Left colon (tissue), 2 donors: Measurements from ENCODE around the gene SULF2. TPM values are rescaled to one million over a fixed set of nuclear protein-coding genes. Genes with fewer than 3 reads are reported as not detected.

Experiments used
- ATAC-seq: fragments of 200-7000 bp; cut with Tn5 transposase; one replicate; pipeline ENCODE4 v1.9.1; 2020; ENCODE audit warnings: mild to moderate bottlenecking, moderate library complexity
- DNase-seq, 2 donors: peaks; one replicate each; pipeline ENCODE4 v3.0.0-alpha.2; 2020
- intact Hi-C, 2 donors: fragments of 100-400 bp; cut with DNase I in 1 of 2; cut with micrococcal nuclease in 1 of 2; formaldehyde crosslinking; loops; one replicate each; pipeline versions ENCODE4 v1.11.2 to v1.14.0; 2022; cut with DNase I, micrococcal nuclease
- total RNA-seq, 2 donors: library from RNA; stranded (reverse); fragmentation: NEBNext Ultra II Directional; extraction: Animal tissue kit (Norgen Biotek cat#: 25700); gene quantifications; one replicate each; pipeline ENCODE4 v1.2.1, GENCODE V29; 2021
- donor health status: DM: no; HTN: no; CAD: no.
- donor health status: DM: yes; HTN: yes; CAD: no.

The SULF2 gene
- total RNA-seq, 2 donors from 2014 or later, result 124 to 177 TPM

GRCh38 chr20:47773371-47773786 lies 11.9 kb downstream of the SULF2 start:
- intact Hi-C loops, result no loop called here
- ATAC-seq (peak; percentile 78), DNase-seq (peak; percentile 69 to 81)

DNA sequence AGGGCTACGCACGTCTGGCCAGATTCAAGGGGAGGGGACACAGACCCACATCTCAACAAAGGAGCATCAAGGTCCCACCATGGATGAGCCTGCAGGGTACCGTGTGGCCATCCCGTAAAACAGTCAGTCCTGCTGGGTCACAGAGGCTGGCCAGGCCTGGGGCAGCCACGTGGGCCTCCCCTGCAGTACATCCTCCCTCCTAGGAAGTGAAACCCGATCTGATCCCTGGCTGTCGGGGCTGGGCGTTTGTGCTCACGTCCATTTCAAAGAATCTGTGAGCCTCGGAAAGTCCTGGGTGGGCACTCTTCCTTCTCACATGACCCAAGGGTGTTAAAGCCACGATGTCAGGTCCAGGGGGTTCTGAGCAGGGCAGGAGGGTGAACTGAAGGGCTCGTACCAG lies 14.3 kb downstream of the SULF2 start:
- DNase-seq, result no peak
- ATAC-seq, result no peak
- intact Hi-C loops, result no loop called here

- peak; percentile 76 for ATAC-seq
- intact Hi-C loops, result no loop called here
- DNase-seq, result peak; percentile 67 to 79
Measured at GRCh38 chr20:47768016-47768824, 17.1 kb downstream of the SULF2 start.

- intact Hi-C loops, result no loop called here
- DNase-seq (no peak), ATAC-seq (no peak)
Measured at GRCh38 chr20:47765691-47766594, 19.3 kb downstream of the SULF2 start.

DNA sequence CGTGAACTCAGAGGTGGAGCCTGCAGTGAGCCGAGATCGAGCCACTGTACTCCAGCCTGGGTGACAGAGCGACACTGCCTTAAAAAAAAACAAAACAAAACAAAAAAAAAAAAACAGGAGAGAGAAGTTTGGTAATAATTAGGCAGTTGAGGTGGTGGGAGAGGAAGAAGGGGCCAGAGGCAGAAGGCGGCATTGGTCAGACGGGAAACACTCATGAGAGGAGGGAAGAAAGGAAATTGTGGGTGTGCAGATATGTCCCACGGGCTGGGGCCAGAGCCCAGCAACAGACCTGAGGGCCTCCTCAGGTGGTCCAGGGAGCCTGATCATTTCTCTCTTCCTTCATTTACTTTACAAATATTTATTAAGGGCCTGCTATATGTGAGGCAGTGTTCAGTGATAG lies 20.0 kb downstream of the SULF2 start:
- ATAC-seq, result no peak
- intact Hi-C loops, result no loop called here
- no peak for DNase-seq

- intact Hi-C loops, result no loop called here
- DNase-seq (no peak), ATAC-seq (no peak)
Measured at GRCh38 chr20:47764154-47764733, 21.0 kb downstream of the SULF2 start.

GRCh38 chr20:47762699-47763268 lies 22.5 kb downstream of the SULF2 start:
- intact Hi-C loops, result no loop called here
- ATAC-seq (no peak), DNase-seq (no peak)

- ATAC-seq, result no peak
- intact Hi-C loops, result no loop called here
- DNase-seq, result no peak
Measured at GRCh38 chr20:47761482-47762047, 23.7 kb downstream of the SULF2 start.

- no peak for ATAC-seq
- intact Hi-C loops, result no loop called here
- DNase-seq, result no peak
Measured at GRCh38 chr20:47760686-47761481, 24.4 kb downstream of the SULF2 start.

DNA sequence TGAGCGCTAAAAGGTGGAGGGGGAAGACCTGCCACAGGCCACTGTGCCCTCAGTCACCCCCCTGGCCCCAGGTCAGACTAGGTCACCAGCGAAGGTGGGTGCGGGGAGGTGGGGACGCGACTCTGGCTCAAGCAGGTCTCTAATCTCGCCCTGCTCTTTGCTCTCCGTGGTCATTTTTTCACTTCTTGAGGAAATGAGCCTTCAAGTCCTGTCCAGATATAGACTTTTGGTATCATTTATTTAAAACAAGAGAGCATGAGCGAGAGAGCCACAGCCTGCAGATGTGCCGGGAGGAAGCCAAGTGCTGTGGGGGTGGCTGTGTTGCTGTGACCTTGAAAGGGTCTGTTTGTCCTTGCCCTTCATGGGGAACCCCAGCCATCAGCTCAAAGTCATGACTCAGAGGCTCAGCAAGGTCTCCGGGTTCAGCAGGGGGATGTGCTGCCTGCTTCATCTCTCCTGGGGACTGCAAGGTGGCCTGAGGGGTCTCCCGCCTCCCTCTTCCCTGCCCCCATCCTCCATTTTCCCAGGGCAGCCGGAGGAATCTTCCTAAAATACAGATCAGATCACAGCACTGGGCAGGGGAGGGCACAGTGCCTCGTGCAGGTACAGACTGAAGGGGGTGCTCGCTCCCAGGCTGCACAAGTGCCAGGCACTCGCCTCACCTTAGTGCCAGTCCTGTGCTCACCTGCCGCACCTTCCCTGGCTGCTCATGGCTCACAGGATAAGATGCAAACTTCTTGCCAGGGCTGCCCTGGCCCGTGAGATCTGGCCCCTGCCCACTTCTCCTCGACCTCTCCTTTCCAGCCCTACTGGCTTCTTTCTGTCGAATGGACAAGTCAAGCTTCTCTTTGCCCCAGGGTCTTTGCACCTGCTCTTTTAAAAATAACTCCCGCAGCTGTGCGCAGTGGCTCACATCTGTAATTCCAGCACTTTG lies 26.5 kb downstream of the SULF2 start:
- no peak for ATAC-seq
- intact Hi-C loops, result no loop called here
- no peak for DNase-seq

DNA sequence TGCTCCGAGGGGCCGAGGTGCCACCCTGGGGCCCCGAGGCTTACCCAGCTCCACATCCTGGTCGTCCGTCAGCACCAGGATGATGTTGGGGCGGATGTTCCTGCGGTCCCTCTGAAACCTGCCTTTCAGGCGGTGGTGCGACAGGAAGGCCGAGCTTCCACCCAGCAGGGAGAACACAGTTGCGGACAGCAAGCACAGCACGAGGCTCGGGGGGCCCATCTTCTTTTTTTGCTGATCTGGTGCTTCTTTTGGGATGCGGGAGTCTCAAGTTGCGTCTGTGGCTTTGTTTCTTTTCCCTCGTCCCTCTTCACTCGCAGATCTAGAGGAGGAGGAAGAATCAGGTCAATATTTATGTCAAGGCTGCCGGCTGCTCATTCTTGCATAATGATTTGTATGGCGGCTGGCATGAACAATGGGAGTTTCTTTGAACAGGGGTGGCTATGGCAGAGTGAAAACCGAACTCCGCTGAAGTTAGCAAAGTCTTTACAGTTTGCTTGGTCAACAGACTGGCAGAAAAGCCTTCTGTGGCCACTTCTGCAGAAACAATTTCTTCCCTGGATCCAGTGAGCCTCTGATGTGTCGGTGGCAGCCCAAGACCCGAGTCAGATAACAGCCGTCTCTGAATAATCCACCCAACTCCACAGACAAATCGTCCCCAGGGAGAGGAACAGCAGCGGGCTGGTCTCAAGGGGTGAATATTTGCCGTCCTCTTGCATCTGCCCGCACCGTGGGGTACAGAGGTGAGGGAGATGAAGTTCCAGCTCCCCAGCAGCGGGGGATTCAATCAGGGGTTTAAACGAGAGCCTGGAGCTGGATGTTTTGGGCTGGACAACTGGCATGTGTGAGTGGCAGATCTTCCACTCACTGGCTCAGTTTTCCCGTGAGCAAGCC lies 27.9 kb downstream of the SULF2 start:
- intact Hi-C loops, result no loop called here
- DNase-seq (no peak), ATAC-seq (no peak)

DNA sequence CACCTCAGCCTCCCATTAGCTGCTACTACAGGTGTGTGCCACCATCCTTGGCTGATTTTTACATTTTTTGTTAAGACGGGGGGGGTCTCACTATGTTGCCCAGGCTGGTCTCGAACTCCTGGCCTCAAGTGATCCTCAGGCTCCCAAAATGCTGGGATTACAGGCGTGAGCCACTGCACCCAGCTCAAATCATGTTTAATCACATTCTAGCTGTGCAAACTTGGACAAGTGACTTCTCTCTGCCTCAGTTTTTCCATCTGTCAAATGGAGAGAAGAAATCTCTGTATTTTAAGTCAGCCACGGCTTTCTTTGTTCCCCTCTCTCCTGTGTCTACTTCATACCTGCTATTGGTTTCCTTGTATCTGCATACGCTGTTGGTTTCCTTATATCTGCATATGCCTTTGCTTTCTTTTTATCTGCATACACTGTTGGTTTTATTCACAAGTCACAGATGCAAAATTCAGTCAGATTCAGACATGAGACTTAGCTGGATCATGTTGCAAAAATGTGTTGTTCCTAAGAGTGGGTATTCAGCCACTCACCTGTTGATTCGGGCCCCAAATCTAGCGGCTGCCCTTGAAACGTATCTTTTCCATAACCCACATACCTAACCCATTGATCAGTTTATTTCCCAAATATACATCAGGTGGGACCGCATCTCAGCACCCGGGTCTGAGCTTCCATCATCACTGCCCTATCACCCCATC lies 30.2 kb downstream of the SULF2 start:
- ATAC-seq (no peak), DNase-seq (no peak)
- intact Hi-C loops, result no loop called here

- ATAC-seq, result no peak
- DNase-seq, result no peak
- intact Hi-C loops, result no loop called here
Measured at GRCh38 chr20:47754388-47754715, 30.9 kb downstream of the SULF2 start.

GRCh38 chr20:47753576-47754387 lies 31.5 kb downstream of the SULF2 start:
- intact Hi-C loops, result no loop called here
- DNase-seq (no peak), ATAC-seq (no peak)

- DNase-seq (no peak), ATAC-seq (no peak)
- intact Hi-C loops, result no loop called here
Measured at GRCh38 chr20:47751449-47751848, 33.8 kb downstream of the SULF2 start.
